Mucosa of stomach (tissue), 1 donor: Measurements from ENCODE around the gene DDX52.

Experiments used
- H3K27me3 ChIP-seq: one replicate; pipeline ENCODE4 v1.7.0; 2013; ENCODE audit warnings: mild to moderate bottlenecking, low read length; ENCODE audit not compliant: control insufficient read depth, insufficient read depth
- H3K36me3 ChIP-seq: one replicate; pipeline ENCODE4 v1.7.0; 2013; ENCODE audit warnings: low read length; ENCODE audit not compliant: control insufficient read depth, insufficient read depth
- H3K4me1 ChIP-seq: one replicate; pipeline ENCODE4 v1.7.0; 2013; ENCODE audit warnings: mild to moderate bottlenecking, low read length; ENCODE audit not compliant: control insufficient read depth, insufficient read depth
- H3K4me3 ChIP-seq: one replicate; pipeline ENCODE4 v1.7.0; 2013; ENCODE audit warnings: low read length
- H3K9ac ChIP-seq: one replicate; pipeline ENCODE4 v1.7.0; 2013; ENCODE audit warnings: mild to moderate bottlenecking, low read length, moderate library complexity
- H3K9me3 ChIP-seq: one replicate; pipeline ENCODE4 v1.7.0; 2013; ENCODE audit warnings: mild to moderate bottlenecking, low read length, moderate library complexity; ENCODE audit not compliant: control insufficient read depth
- donor health status: Pancreatic carcinoma.

Gene DDX52

GRCh38 chr17:37671824-37672547 is 28.7 kb upstream of the DDX52 start:
- Histone ChIP-seq H3K9ac (no peak overlapping the region), H3K4me3 (no peak overlapping the region), H3K27me3 (no peaks in the 10 kb centered on the region), H3K36me3 (no peaks in the 10 kb centered on the region), H3K4me1 (no peaks in the 10 kb centered on the region), H3K9me3 (no peaks in the 10 kb centered on the region)

- no peaks in the 10 kb centered on the region for H3K27me3 ChIP-seq
- no peak overlapping the region for H3K4me3 ChIP-seq
- H3K4me1 ChIP-seq = no peaks in the 10 kb centered on the region
- no peaks in the 10 kb centered on the region for H3K9me3 ChIP-seq
- no peaks in the 10 kb centered on the region for H3K36me3 ChIP-seq
- no peak overlapping the region for H3K9ac ChIP-seq
Observed at GRCh38 chr17:37671028-37671823, 28.0 kb upstream of the DDX52 start.

GRCh38 chr17:37667039-37667438 is 23.8 kb upstream of the DDX52 start:
- Histone ChIP-seq H3K4me3 (no peak overlapping the region), H3K9ac (no peak overlapping the region), H3K36me3 (no peaks in the 10 kb centered on the region), H3K9me3 (no peaks in the 10 kb centered on the region), H3K27me3 (no peaks in the 10 kb centered on the region), H3K4me1 (no peaks in the 10 kb centered on the region)

GRCh38 chr17:37664214-37664613 is 21.0 kb upstream of the DDX52 start:
- no peaks in the 10 kb centered on the region for H3K27me3 ChIP-seq
- H3K9me3 ChIP-seq = no peaks in the 10 kb centered on the region
- no peak overlapping the region for H3K9ac ChIP-seq
- no peaks in the 10 kb centered on the region for H3K36me3 ChIP-seq
- no peak overlapping the region for H3K4me3 ChIP-seq
- no peaks in the 10 kb centered on the region for H3K4me1 ChIP-seq

- H3K9me3 ChIP-seq = no peaks in the 10 kb centered on the region
- H3K4me3 ChIP-seq = no peak overlapping the region
- no peaks in the 10 kb centered on the region for H3K4me1 ChIP-seq
- H3K27me3 ChIP-seq = no peaks in the 10 kb centered on the region
- no peak overlapping the region for H3K9ac ChIP-seq
- no peaks in the 10 kb centered on the region for H3K36me3 ChIP-seq
Observed at GRCh38 chr17:37662353-37662752, 19.1 kb upstream of the DDX52 start.

- Histone ChIP-seq H3K36me3 (no peaks in the 10 kb centered on the region), H3K9ac (no peak overlapping the region), H3K4me1 (no peaks in the 10 kb centered on the region), H3K4me3 (no peak overlapping the region), H3K27me3 (no peaks in the 10 kb centered on the region), H3K9me3 (no peaks in the 10 kb centered on the region)
Observed at GRCh38 chr17:37661400-37662014, 18.3 kb upstream of the DDX52 start.

- no peaks in the 10 kb centered on the region for H3K4me1 ChIP-seq
- H3K36me3 ChIP-seq = no peaks in the 10 kb centered on the region
- H3K4me3 ChIP-seq = no peak overlapping the region
- H3K9ac ChIP-seq = no peak overlapping the region
- no peaks in the 10 kb centered on the region for H3K9me3 ChIP-seq
- H3K27me3 ChIP-seq = no peaks in the 10 kb centered on the region
Observed at GRCh38 chr17:37659925-37660324, 16.7 kb upstream of the DDX52 start.

- Histone ChIP-seq H3K27me3 (no peaks in the 10 kb centered on the region), H3K4me3 (no peak overlapping the region), H3K9me3 (no peaks in the 10 kb centered on the region), H3K36me3 (no peaks in the 10 kb centered on the region), H3K4me1 (no peaks in the 10 kb centered on the region), H3K9ac (no peak overlapping the region)
Observed at GRCh38 chr17:37657202-37657601, 14.0 kb upstream of the DDX52 start.

- no peak overlapping the region for H3K9ac ChIP-seq
- H3K36me3 ChIP-seq = no peaks in the 10 kb centered on the region
- H3K9me3 ChIP-seq = no peaks in the 10 kb centered on the region
- H3K4me1 ChIP-seq = no peaks in the 10 kb centered on the region
- H3K4me3 ChIP-seq = no peak overlapping the region
- no peaks in the 10 kb centered on the region for H3K27me3 ChIP-seq
Observed at GRCh38 chr17:37651849-37652248, 8.6 kb upstream of the DDX52 start.

GRCh38 chr17:37650419-37651003 is 7.3 kb upstream of the DDX52 start:
- Histone ChIP-seq H3K9ac (no peak overlapping the region), H3K4me1 (no peaks in the 10 kb centered on the region), H3K9me3 (no peaks in the 10 kb centered on the region), H3K4me3 (no peak overlapping the region), H3K36me3 (no peaks in the 10 kb centered on the region), H3K27me3 (peaks cover 3% of the 10 kb centered on the region)

GRCh38 chr17:37648555-37648954 is 5.3 kb upstream of the DDX52 start:
- H3K36me3 ChIP-seq = no peaks in the 10 kb centered on the region
- H3K9ac ChIP-seq = no peak overlapping the region
- no peaks in the 10 kb centered on the region for H3K9me3 ChIP-seq
- no peak overlapping the region for H3K4me3 ChIP-seq
- peaks cover 3% of the 10 kb centered on the region for H3K27me3 ChIP-seq
- H3K4me1 ChIP-seq = peaks cover 4% of the 10 kb centered on the region

- Histone ChIP-seq H3K36me3 (no peaks in the 10 kb centered on the region), H3K9me3 (no peaks in the 10 kb centered on the region), H3K27me3 (peaks cover 3% of the 10 kb centered on the region), H3K9ac (no peak overlapping the region), H3K4me3 (no peak overlapping the region), H3K4me1 (peaks cover 5% of the 10 kb centered on the region)
Observed at GRCh38 chr17:37647856-37648255, 4.6 kb upstream of the DDX52 start.
